IPS-11a (cell line): ENCODE measurements around the gene CRTC3.
"Not testable (repeated sequence)": the region's sequence is repeated elsewhere in the genome, so short reads cannot be mapped to it uniquely, and the experiment has no call there.

Experiments
- H3K4me3 ChIP-seq: one replicate; pipeline ENCODE4 v1.5.1; 2013; ENCODE audit warnings: low read depth, low read length, control low read depth

Gene CRTC3

DNA sequence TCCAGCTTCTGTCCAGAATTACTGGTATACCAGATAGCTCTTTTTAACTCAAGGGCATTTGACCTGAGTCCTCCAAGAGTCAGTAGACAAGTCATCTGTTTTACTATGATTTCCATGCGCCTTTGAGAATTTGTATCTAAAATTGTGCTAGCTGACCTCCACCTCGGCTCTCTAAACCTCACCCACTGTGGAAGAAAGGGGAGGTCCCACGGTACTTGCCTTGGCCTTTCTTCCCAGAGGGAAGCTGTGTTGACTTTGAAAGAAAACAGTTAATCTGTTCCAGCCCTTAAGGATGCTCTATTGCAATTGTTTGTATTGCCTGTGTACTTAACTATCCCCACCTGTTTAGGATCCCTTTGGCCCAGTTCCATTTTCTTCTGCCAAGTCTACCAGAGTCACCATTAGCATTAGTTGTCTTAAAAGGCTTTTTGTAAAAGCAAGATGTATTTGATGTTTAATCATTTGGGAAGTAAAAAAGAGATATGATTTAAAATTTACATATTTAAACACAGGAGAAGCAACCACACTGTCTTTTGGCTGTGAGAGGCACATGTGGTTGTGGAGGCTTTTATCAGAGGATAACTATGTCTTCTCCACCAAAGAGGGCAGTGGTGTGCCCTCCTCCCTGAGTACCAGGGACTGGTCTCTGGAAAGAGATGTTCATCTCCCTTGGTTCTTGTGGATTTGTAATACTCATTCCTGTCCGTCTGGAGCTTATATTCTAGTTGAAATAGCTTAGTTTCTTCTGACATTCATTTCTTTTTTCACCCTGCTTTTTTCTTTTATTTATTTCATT lies 88.8 kb downstream of the CRTC3 start:
- H3K4me3 ChIP-seq, result no peak overlapping the region

DNA sequence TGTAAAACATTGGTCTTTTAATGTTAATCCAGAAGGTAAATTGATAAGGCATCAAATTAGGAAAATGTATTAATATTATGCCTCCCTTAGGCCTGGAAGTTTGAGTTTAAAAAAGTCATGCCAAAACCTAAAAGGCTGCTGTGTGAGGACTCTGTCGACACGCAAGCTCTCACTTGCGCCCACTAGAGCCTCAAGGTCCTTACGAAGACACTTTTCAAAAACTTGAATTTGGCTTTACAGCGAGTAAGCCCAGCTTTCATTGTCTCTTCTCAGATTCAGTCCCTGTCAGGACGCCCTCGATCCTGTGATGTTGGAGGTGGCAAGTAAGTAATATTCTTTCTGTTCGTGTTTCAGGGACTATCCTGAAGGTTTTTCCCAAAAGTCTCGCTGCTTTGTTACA lies 89.7 kb downstream of the CRTC3 start:
- no peak overlapping the region for H3K4me3 ChIP-seq

DNA sequence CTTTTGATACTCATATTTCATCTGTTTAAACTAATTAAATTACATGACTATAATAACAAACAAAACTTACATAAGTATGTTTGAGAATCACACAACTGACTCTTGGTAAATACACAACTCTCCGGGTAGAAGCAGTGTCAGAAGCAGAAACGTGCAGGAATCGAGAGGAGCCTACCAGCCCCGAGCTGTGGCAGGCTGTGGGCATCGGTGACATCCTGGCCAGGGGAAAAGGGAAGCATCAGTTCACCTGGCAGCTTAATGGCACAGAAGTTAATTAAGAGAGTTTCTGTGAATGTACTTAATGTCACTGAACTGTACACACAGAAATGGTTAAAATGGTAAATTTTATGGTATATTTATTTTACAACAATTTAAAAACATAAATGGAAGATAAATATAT lies 90.2 kb downstream of the CRTC3 start:
- no peak overlapping the region for H3K4me3 ChIP-seq

DNA sequence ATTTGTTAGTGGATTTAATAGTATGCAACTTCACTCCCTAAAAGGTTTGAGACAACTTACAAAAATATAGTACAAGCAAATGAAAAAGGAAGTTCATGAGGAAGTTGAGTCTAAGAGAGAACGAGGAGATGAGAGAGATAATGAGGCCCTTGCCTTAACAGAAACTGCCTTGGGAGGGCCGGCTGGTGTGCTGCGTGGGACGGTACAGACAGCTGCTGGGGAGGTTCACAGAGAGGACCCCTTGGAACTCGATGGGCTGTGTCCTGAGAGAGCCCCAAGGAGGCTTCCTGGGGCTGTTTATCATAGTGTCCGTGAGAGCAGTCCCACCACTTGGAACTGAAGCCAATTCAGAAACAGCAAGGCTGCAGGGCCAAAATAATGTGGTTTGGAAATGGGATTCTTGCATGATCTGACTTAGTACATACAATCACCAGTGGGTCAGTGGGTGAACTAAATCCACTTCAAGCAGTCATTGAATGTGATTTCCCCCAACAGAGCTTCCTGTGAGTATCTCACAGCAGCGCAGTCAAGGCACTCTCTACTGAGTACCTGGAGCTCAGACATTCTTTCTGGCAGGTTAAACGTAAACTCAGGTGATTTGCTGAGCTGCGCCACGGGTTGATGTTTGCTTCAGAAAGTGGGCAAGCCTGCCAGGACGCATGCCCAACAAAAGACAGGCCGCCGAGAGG lies 90.8 kb downstream of the CRTC3 start:
- no peak overlapping the region for H3K4me3 ChIP-seq

DNA sequence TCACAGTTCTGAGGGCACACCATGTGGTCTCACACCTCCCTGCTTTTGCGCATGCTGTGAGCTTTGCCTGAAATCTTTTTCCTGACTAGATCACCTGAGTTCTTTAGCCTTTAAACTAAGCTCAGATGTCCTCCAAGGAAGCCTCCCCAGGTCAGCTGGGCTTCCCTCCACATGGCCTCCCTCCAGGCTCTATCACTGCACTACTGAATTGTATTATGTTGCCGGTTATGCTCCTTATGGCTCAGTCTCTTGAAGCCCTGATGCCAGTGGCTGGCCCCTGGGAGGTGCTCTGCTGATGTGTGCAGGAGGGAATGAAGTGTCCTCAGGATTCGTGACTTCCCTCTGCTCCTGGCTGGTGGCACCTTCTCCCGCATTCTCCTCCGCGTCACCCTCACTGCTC lies 94.1 kb downstream of the CRTC3 start:
- H3K4me3 ChIP-seq, result no peak overlapping the region

DNA sequence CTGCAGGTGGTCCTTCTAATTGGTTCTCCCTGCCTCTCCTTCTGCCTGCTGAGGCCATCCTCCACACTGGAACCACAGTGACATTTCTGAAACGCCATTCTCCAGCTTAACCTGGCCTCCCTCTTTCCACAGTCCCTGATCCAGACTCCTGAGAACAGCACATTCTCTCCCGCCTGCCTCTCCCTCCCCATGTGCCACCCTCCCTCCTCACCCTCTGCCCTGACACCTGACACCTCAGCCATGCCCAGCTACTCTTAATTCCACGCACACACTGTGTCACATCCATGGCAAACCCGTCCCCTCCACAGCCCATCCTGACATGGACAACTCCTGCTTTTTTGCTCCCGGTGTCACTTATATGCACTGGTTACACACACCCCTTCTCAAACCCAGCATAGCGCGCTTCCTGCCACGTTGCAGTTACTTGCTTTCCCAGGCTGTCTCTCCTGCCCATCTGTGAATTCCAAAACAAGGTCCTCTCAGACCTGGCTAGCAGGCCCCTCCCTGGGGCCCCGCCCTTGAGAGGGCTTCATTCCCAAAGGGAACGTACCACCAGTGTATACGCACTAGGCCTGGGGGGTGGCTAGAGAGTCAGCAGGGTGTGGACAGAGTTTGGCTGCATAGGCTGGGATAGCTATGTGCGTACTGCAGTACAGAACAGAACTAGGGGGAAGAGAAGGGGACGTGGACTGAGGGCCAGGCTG lies 94.7 kb downstream of the CRTC3 start:
- H3K4me3 ChIP-seq, result no peak overlapping the region

DNA sequence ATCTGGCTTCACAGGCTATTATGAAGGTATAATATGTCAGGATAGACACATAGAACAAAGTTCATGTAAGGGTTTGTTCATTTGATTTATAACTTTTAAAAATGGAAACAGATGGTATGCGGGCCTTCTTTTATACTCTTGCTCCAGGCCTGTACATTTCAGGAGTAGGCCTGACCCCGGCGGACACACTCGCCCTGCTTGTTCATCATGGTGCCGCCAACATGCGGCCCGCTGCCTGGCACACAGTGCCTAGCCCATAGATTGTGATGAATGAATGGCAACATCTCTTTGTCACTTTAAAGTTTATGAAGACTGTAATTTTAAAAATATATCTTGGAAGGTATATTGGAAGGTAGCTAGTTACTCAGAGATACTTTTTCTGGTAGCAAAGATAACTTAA lies 95.3 kb downstream of the CRTC3 start:
- no peak overlapping the region for H3K4me3 ChIP-seq

DNA sequence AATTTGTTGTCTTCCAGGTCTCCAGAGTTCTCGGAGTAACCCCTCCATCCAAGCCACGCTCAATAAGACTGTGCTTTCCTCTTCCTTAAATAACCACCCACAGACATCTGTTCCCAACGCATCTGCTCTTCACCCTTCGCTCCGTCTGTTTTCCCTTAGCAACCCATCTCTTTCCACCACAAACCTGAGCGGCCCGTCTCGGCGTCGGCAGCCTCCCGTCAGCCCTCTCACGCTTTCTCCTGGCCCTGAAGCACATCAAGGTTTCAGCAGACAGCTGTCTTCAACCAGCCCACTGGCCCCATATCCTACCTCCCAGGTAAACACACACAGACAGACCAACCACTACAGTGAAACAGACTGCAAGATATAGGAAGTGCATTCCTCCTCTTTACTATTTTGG lies 99.5 kb downstream of the CRTC3 start:
- H3K4me3 ChIP-seq, result no peak overlapping the region

DNA sequence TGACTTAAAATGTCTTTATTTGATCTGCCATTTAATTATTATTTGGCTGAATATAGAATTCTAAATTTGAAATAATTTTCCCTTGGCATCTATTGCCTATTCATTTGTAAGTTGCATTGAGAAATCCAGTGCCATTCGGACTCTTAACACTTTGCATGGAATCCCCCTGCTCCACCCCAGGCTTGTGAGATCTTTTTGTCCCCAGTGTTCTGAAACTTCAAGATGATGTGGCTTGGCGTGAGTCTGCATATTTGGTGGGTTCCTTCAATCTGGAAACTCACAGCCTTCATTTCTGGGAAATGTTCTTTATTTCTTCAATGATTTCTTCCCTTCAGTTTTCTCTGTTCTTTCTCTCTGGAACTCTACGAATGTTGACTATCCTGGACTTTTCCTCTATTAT lies 103.6 kb downstream of the CRTC3 start:
- no peak overlapping the region for H3K4me3 ChIP-seq

DNA sequence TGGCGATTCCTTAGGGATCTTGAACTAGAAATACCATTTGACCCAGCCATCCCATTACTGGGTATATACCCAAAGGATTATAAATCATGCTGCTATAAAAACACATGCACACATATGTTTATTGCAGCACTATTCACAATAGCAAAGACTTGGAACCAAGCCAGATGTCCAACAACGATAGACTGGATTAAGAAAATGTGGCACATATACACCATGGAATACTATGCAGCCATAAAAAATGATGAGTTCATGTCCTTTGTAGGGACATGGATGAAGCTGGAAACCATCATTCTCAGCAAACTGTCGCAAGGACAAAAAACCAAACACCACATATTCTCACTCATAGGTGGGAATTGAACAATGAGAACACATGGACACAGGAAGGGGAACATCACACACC lies 107.3 kb downstream of the CRTC3 start:
- not testable (repeated sequence) for H3K4me3 ChIP-seq

DNA sequence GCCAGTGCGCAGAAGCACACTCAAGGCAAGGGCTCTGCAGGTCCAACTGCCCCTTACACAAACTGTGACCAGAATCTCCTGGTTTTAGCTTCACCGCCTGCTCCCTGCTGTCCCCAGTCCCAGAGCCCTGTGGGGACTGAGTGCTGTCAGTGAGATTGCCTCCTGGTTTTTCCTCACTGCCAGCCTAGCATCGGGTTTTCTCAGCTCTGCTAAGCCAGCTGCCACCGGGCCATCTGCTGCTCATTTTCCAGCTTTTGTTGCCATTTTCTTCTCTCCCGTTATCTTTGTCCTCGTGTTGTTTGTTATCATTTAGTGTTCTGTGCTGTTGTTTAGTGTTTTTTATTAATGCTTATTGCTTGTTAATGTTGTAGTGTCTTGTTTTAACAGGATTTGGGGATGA lies 108.0 kb downstream of the CRTC3 start:
- H3K4me3 ChIP-seq, result no peak overlapping the region

DNA sequence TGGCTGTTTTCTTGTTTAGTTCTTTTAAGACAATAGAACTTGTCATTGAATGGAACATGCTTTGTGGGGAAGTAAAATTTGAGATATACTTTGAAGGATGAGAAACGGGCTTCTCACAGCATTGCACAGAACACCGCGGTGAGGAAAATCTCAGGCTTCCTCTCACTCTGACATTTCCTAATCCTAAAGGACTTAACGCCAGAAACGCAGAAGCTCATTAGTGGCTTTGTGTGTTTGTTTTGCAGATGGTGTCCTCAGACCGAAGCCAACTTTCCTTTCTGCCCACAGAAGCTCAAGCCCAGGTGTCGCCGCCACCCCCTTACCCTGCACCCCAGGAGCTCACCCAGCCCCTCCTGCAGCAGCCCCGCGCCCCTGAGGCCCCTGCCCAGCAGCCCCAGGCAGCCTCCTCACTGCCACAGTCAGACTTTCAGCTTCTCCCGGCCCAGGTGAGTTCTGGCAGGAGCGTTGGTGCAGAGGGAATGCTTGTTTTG lies 108.5 kb downstream of the CRTC3 start:
- H3K4me3 ChIP-seq, result no peak overlapping the region

DNA sequence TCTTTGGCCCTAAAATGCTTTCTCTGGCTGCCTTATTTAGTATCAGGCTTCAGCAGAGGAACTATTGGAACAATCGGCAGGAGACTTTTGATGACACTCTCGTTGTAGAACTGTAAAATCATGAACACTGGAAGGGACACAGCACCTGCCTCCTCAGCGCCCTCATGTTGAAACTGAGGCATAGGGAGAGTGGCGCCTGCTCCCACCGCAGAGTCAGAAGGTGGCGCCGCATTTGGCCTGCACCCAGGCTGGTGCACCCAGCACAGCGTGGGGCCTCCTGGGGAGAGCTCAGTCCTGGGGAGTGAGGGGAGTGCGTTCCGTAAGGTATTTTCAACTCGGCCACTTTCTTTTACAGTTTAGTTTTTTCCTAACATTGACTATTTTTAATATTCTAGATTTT lies 109.2 kb downstream of the CRTC3 start:
- H3K4me3 ChIP-seq, result no peak overlapping the region

DNA sequence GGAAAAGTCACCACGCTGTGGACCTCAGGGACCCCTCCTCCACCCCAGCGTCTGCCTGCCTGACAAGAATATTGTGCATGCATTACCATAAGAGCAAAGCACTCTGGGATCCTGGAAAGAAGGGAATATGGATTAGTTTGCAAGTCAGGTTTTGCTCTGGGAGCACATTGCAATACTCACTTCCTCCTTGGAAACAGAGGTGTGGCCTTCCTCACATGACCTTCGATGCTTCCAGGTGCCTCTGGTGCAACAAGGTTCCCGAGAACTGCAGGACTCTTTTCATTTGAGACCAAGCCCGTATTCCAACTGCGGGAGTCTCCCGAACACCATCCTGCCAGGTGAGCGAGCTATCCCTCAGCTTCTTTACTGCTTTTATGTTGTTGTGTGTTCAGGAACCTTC lies 111.1 kb downstream of the CRTC3 start:
- H3K4me3 ChIP-seq, result no peak overlapping the region

DNA sequence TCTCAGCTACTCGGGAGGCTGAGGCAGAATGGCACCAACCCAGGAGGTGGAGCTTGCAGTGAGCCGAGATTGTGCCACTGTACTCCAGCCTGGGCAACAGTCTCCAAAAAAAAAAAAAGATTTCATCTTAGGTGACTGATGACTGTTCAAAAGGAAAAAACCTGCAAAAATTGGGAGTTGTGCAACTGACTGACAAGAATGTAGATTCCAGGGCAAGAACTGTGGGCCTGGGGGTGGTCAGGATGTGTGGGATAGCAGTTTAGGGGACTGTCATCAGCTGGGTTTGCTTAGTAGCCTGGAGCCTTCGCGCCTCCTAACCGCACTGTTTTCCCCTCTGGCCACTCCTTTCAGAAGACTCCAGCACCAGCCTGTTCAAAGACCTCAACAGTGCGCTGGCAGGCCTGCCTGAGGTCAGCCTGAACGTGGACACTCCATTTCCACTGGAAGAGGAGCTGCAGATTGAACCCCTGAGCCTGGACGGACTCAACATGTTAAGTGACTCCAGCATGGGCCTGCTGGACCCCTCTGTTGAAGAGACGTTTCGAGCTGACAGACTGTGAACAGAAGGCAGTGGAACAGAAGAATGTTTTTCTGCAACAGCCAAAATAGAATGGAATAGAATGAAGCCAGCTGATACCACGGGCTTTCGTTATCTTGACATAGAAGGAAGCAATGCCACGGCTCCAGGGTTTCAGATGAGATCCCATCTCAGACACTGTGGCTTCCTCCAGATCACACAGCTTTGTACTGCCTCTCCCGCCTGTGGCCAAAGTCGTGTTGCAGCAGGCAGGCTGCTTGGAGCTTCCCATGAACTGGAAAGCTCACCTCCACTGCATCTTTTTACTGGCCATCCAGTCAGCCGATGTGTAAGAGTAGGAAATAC lies 112.1 kb downstream of the CRTC3 start:
- no peak overlapping the region for H3K4me3 ChIP-seq

DNA sequence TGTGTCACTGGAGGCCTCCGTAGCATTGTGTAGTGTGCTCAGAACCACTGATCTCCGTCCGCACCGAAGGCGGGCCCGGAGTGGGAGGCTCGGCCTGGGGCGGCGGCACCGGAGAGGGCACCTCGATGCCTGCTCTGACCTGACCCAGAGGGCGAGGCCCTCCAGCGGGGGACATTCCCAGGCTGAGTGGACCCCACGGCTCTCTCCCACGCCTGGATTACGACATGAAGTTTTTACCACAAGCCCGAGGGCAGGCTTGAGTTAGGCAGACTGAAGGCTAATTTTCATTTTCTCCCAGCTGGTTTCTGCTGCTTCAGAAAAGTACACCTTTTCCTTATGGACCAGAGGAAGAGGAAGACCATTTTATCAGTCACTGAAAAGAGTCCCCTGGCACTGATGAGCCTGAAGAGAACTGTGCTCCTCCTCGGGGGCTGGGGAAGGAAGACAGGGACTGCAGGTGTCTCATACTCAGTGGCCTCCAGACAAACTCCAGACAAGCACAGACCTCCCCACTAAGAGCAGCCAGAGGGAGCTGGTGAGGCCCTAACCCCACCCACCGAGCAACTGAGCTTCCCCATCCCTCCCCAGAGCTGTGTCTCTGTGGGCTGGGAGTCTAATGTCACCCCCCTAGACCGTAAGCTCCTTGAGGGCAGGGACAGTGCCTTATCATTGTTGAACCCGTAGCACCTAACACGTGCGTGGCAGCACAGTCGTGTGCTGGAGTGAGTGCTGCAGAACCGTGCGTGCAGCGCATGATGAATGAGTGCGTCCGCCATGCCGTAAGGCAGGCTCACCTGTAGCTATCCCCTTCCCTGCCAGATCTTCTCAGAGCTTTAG lies 113.0 kb downstream of the CRTC3 start:
- no peak overlapping the region for H3K4me3 ChIP-seq

DNA sequence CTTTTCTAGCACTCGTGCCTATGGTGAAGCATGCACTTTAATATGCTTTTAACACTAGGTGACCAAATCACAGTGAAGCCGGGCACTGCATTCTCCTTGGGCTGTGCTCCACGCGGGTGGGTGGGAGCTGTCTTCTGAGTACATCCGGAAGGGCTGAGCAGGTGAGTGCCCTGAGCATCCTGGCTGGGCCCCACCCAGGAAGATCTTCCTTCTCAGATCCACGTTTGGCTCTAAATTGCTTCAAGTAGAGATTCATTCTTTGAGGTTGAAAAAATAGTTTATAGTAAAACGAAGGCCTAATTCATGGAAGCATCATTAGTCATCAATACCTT lies 113.5 kb downstream of the CRTC3 start:
- no peak overlapping the region for H3K4me3 ChIP-seq

DNA sequence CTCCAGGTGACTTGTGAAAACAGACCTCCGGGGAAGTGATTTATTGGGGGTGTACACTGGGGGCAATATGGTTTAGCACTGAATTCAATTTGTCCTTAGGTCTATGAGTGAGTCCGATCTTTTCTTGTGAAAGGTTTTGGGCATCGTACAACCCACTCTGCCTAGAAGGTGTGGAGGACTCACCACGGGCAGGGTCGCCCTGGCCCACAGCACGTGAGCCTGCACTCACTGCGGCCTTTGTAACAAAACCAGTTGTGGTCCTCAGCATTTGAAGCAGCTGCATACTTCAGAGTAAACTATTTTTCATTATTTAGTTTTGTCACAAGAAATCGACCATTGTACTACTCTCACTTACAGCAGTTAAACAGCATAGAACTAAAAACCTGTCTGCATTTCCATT lies 114.8 kb downstream of the CRTC3 start:
- no peak overlapping the region for H3K4me3 ChIP-seq

DNA sequence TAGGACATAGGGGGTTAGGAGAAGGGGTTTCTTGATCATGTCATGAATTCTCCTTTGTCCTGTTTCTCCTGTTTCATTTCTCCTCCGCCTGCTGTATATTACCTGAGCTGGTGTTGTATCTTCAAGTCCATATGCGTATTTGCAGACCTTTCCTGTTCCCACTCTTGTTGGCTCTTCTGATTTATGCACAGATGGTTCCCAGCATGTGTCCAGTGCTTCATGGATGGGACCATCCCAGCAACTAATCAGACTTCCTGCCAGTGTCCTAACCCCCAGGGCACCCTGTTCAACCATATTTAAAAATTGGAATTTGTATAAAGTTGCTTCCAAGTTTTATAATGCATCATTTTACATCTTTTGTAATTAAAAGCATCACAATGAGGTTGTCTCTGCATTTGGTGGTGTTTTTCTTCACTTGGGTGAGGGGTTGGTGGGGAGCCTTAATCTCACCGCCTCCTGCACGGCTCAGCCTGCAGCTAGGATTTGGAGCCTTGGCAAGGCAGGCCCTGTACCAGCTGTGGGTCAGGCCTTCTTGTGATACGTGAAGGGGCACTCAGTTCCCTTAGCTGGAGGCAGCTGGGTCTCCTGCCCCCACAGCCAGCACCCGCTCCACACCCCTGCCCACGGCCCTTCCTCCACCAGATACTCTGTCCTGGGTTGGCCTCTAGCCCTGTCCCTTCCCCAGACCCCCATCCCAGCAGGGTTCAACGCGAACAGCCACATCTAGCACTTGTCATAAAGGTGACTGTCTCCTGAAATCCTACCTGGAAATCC lies 115.4 kb downstream of the CRTC3 start:
- no peak overlapping the region for H3K4me3 ChIP-seq
